ENCODE data around the gene FEZ2.

The FEZ2 gene

DNA sequence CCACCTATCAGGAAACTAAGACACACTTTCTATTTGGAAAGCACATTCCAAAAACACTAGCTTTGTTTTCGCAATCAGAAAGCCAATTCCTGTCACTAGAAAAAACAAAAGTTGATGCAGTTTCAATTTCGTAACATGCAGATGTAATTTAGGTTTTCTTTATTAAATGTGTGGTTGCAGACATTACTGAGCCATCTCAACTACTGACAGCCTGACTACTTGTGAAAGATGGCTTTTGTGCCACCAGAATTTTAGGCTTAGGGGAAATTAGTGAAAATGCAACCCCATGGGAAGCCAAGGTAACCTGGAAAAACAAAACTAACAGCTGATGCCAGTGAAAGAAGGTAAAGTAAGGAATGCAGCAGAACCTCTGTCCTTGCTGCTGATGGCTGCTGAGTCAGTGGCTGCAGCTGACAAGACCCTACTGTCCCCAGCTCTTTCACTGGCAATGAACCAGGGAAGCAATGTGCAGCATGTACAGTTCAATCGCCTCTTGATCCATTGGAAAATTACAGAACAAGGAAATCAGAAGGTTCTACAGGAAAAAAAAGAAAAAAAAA is 34.9 kb downstream of the FEZ2 start:
- H3K79me2 ChIP-seq (ENCODE audit: control insufficient read depth, insufficient read depth, low read length, poor library complexity): no peaks in the 10 kb centered on the region
- no peak overlapping the region for H2AK5ac ChIP-seq (ENCODE audit: low read length)
- no peak overlapping the region for H4K8ac ChIP-seq (ENCODE audit: low read depth, low read length)
- peak overlapping the region; percentile 66 for H4K91ac ChIP-seq (ENCODE audit: low read depth, low read length)
- no CpG with 5 or more reads among the region's 3 CpGs for WGBS (ENCODE audit: extremely low coverage, insufficient coverage, insufficient read length)
- H2BK5ac ChIP-seq (ENCODE audit: low read depth, low read length, poor library complexity): no peak overlapping the region
- no peak overlapping the region for H2AFZ ChIP-seq (ENCODE audit: insufficient read depth, low read length, poor library complexity)
- no peak overlapping the region for H3K23ac ChIP-seq (ENCODE audit: low read length)
- no peak overlapping the region for H2BK12ac ChIP-seq (ENCODE audit: low read length)
- H3K27me3 ChIP-seq (ENCODE audit: insufficient read depth, low read length): no peaks in the 10 kb centered on the region
- H3K9ac ChIP-seq (ENCODE audit: low read length): no peak overlapping the region
- H3K4me2 ChIP-seq (ENCODE audit: low read length): peak overlapping the region; percentile 15
- no peak overlapping the region for H3K4ac ChIP-seq (ENCODE audit: low read depth, low read length)
- H4K12ac ChIP-seq (ENCODE audit: low read depth, low read length): no peak overlapping the region
- no peak overlapping the region for H2BK120ac ChIP-seq (ENCODE audit: insufficient read depth, low read length, poor library complexity)
- no peak overlapping the region for H3K4me3 ChIP-seq (ENCODE audit: low read depth, low read length)
- peaks cover 14% of the 10 kb centered on the region for H3K79me1 ChIP-seq (ENCODE audit: low read length)
- peak overlapping the region; percentile 74 for H3K27ac ChIP-seq (ENCODE audit: low read depth, low read length)
- peaks cover 2 to 5% of the 10 kb centered on the region in 2 experiments for H3K36me3 ChIP-seq (ENCODE audit: control insufficient read depth in 1 of 2, insufficient read depth in 2 of 2, low read length in 2 of 2)
- peaks cover 11 to 21% of the 10 kb centered on the region in 2 experiments for H3K4me1 ChIP-seq (ENCODE audit: control insufficient read depth in 1 of 2, insufficient read depth in 2 of 2, low read length in 2 of 2)
- no peak overlapping the region for H3K18ac ChIP-seq (ENCODE audit: low read length)
- peak; percentile 73 to 92 for DNase-seq
- no peak overlapping the region for H3K14ac ChIP-seq (ENCODE audit: low read length)
- H3K9me3 ChIP-seq (ENCODE audit: insufficient read depth, low read depth, low read length): no peaks in the 10 kb centered on the region

DNA sequence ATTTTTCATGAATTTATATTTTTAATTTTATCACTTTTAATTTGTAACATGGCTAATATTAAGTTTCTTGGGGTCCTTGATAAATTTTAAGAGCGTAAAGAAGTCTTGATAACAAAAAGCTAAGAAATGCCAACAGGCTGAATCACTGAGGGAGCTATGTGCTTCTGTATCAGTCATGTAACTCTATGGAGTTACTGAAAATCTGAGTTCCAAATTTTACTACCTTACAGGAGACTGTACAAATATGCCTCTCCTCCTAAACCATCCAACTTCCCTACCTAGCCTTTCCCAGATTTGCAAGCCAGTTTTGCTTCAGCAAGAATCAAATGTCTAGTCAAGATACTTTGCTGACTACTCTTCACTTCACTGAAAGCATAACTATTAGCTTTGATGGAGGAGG is 35.7 kb downstream of the FEZ2 start:
- H2BK120ac ChIP-seq (ENCODE audit: insufficient read depth, low read length, poor library complexity): no peak overlapping the region
- H3K79me2 ChIP-seq (ENCODE audit: control insufficient read depth, insufficient read depth, low read length, poor library complexity): no peaks in the 10 kb centered on the region
- peak overlapping the region; percentile 94 for H3K27ac ChIP-seq (ENCODE audit: low read depth, low read length)
- H4K8ac ChIP-seq (ENCODE audit: low read depth, low read length): no peak overlapping the region
- no peak overlapping the region for H3K14ac ChIP-seq (ENCODE audit: low read length)
- no peak overlapping the region for H3K4me3 ChIP-seq (ENCODE audit: low read depth, low read length)
- H4K12ac ChIP-seq (ENCODE audit: low read depth, low read length): no peak overlapping the region
- no peaks in the 10 kb centered on the region for H3K27me3 ChIP-seq (ENCODE audit: insufficient read depth, low read length)
- no peak overlapping the region for H4K91ac ChIP-seq (ENCODE audit: low read depth, low read length)
- no CpG with 5 or more reads among the region's 1 CpG for WGBS (ENCODE audit: extremely low coverage, insufficient coverage, insufficient read length)
- H3K18ac ChIP-seq (ENCODE audit: low read length): no peak overlapping the region
- no peak overlapping the region for H2AK5ac ChIP-seq (ENCODE audit: low read length)
- H2BK5ac ChIP-seq (ENCODE audit: low read depth, low read length, poor library complexity): no peak overlapping the region
- no peak overlapping the region for H3K4me2 ChIP-seq (ENCODE audit: low read length)
- peak; percentile 42 to 82 for DNase-seq
- H3K9ac ChIP-seq (ENCODE audit: low read length): no peak overlapping the region
- no peak overlapping the region for H2AFZ ChIP-seq (ENCODE audit: insufficient read depth, low read length, poor library complexity)
- no peak overlapping the region for H3K23ac ChIP-seq (ENCODE audit: low read length)
- no peak overlapping the region for H3K4ac ChIP-seq (ENCODE audit: low read depth, low read length)
- peaks cover 2 to 5% of the 10 kb centered on the region in 2 experiments for H3K36me3 ChIP-seq (ENCODE audit: control insufficient read depth in 1 of 2, insufficient read depth in 2 of 2, low read length in 2 of 2)
- peaks cover 14% of the 10 kb centered on the region for H3K79me1 ChIP-seq (ENCODE audit: low read length)
- H3K9me3 ChIP-seq (ENCODE audit: insufficient read depth, low read depth, low read length): no peaks in the 10 kb centered on the region
- H2BK12ac ChIP-seq (ENCODE audit: low read length): no peak overlapping the region
- peaks cover 11 to 21% of the 10 kb centered on the region in 2 experiments for H3K4me1 ChIP-seq (ENCODE audit: control insufficient read depth in 1 of 2, insufficient read depth in 2 of 2, low read length in 2 of 2)

DNA sequence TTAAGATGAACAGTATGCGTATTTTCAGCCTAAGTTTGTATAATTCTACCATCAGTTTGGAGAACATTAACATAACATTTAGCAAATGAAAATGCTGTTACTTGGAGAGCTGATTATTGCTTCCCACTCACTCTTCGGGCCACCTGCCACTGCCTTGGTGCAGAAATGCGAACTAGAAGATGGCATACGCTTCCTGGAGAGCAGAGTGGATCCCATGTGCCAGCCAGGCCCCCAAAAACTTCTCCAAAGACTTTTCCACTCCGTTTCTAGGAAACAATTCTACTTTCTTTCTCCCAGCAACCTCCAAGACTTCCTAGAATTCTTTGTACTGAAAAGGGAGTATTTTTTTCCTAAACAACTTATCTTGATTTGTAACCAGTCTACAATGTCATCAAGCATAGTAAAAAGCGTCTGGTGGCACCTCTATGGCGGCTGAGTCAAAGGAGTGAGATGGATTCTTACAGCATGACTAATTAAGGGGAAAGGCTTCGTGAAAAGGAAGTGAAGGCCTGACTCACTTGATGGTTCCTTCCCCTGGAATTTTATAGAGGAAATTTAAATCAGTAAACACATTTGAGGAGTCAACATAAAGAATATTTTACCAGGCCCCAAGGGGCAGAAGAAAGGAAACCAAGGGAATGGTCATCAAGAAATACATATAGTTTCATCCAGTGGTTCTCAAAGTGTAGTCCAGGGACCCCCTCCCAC is 36.6 kb downstream of the FEZ2 start:
- H3K27me3 ChIP-seq (ENCODE audit: insufficient read depth, low read length): no peaks in the 10 kb centered on the region
- no peak overlapping the region for H2AK5ac ChIP-seq (ENCODE audit: low read length)
- H3K9me3 ChIP-seq (ENCODE audit: insufficient read depth, low read depth, low read length): no peaks in the 10 kb centered on the region
- H2BK120ac ChIP-seq (ENCODE audit: insufficient read depth, low read length, poor library complexity): peak overlapping the region; percentile 86
- H3K79me1 ChIP-seq (ENCODE audit: low read length): peaks cover 14% of the 10 kb centered on the region
- no CpG with 5 or more reads among the region's 8 CpGs for WGBS (ENCODE audit: extremely low coverage, insufficient coverage, insufficient read length)
- H3K14ac ChIP-seq (ENCODE audit: low read length): peak overlapping the region; percentile 92
- H3K9ac ChIP-seq (ENCODE audit: low read length): no peak overlapping the region
- H3K23ac ChIP-seq (ENCODE audit: low read length): no peak overlapping the region
- H4K91ac ChIP-seq (ENCODE audit: low read depth, low read length): peak overlapping the region; percentile 82
- H2BK12ac ChIP-seq (ENCODE audit: low read length): peak overlapping the region; percentile 100
- peaks cover 2 to 5% of the 10 kb centered on the region in 2 experiments for H3K36me3 ChIP-seq (ENCODE audit: control insufficient read depth in 1 of 2, insufficient read depth in 2 of 2, low read length in 2 of 2)
- peak overlapping the region; percentile 99 for H2BK5ac ChIP-seq (ENCODE audit: low read depth, low read length, poor library complexity)
- peak overlapping the region; percentile 84 for H3K4ac ChIP-seq (ENCODE audit: low read depth, low read length)
- H4K12ac ChIP-seq (ENCODE audit: low read depth, low read length): no peak overlapping the region
- H3K4me3 ChIP-seq (ENCODE audit: low read depth, low read length): no peak overlapping the region
- H3K18ac ChIP-seq (ENCODE audit: low read length): peak overlapping the region; percentile 95
- H4K8ac ChIP-seq (ENCODE audit: low read depth, low read length): no peak overlapping the region
- no peak overlapping the region for H2AFZ ChIP-seq (ENCODE audit: insufficient read depth, low read length, poor library complexity)
- peak; percentile 91 to 98 for DNase-seq
- peaks cover 11 to 21% of the 10 kb centered on the region in 2 experiments for H3K4me1 ChIP-seq (ENCODE audit: control insufficient read depth in 1 of 2, insufficient read depth in 2 of 2, low read length in 2 of 2)
- peak overlapping the region; percentile 98 for H3K27ac ChIP-seq (ENCODE audit: low read depth, low read length)
- no peaks in the 10 kb centered on the region for H3K79me2 ChIP-seq (ENCODE audit: control insufficient read depth, insufficient read depth, low read length, poor library complexity)
- H3K4me2 ChIP-seq (ENCODE audit: low read length): peak overlapping the region; percentile 23

DNA sequence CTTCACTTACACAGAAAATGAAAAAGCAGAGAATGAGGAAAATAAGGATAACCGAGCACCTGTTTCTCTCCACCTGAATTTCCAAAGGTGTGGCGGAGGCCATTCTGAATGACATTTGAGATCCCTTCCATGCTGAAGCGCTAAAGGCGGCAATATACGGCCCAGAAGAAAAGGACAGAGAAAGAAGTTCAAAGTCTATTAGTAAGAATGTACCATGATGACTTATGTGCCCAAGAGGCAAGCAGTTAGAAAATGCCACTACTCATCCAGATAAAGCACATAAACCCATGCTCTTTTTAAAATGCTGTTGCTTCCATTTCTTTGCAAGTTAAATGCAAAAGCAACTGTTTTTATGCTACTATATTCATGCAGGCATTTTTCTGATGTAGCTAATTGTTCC is 37.2 kb downstream of the FEZ2 start:
- H4K12ac ChIP-seq (ENCODE audit: low read depth, low read length): no peak overlapping the region
- H2AK5ac ChIP-seq (ENCODE audit: low read length): no peak overlapping the region
- H3K18ac ChIP-seq (ENCODE audit: low read length): no peak overlapping the region
- peak overlapping the region; percentile 31 for H2BK120ac ChIP-seq (ENCODE audit: insufficient read depth, low read length, poor library complexity)
- H2AFZ ChIP-seq (ENCODE audit: insufficient read depth, low read length, poor library complexity): no peak overlapping the region
- H3K4me1 ChIP-seq (ENCODE audit: control insufficient read depth in 1 of 2, insufficient read depth in 2 of 2, low read length in 2 of 2): peaks cover 11 to 21% of the 10 kb centered on the region in 2 experiments
- H2BK5ac ChIP-seq (ENCODE audit: low read depth, low read length, poor library complexity): peak overlapping the region; percentile 61
- H4K91ac ChIP-seq (ENCODE audit: low read depth, low read length): peak overlapping the region; percentile 66
- H3K14ac ChIP-seq (ENCODE audit: low read length): no peak overlapping the region
- DNase-seq: peak in 1 of 2 donors; percentile 62
- no peaks in the 10 kb centered on the region for H3K27me3 ChIP-seq (ENCODE audit: insufficient read depth, low read length)
- H3K9me3 ChIP-seq (ENCODE audit: insufficient read depth, low read depth, low read length): no peaks in the 10 kb centered on the region
- no CpG with 5 or more reads among the region's 5 CpGs for WGBS (ENCODE audit: extremely low coverage, insufficient coverage, insufficient read length)
- H3K4me2 ChIP-seq (ENCODE audit: low read length): no peak overlapping the region
- no peak overlapping the region for H3K23ac ChIP-seq (ENCODE audit: low read length)
- peak overlapping the region; percentile 23 for H4K8ac ChIP-seq (ENCODE audit: low read depth, low read length)
- peak overlapping the region; percentile 50 for H3K27ac ChIP-seq (ENCODE audit: low read depth, low read length)
- H3K4me3 ChIP-seq (ENCODE audit: low read depth, low read length): no peak overlapping the region
- H3K36me3 ChIP-seq (ENCODE audit: control insufficient read depth in 1 of 2, insufficient read depth in 2 of 2, low read length in 2 of 2): peaks cover 2 to 4% of the 10 kb centered on the region in 2 experiments
- H3K4ac ChIP-seq (ENCODE audit: low read depth, low read length): no peak overlapping the region
- H3K9ac ChIP-seq (ENCODE audit: low read length): no peak overlapping the region
- no peaks in the 10 kb centered on the region for H3K79me2 ChIP-seq (ENCODE audit: control insufficient read depth, insufficient read depth, low read length, poor library complexity)
- peak overlapping the region; percentile 54 for H2BK12ac ChIP-seq (ENCODE audit: low read length)
- peaks cover 14% of the 10 kb centered on the region for H3K79me1 ChIP-seq (ENCODE audit: low read length)
